K562 (cell line): Measurements from ENCODE around the gene OR6V1. TPM values are rescaled to one million over a fixed set of nuclear protein-coding genes. Genes with fewer than 3 reads are reported as not detected.

ENCODE experiments used
- ATAC-seq: fragments of 200-7000 bp; cut with Tn5 transposase; 3 replicates; pipeline ENCODE4 v1.9.1; 2020; ENCODE audit warnings: moderate library complexity
- BruUV-seq: library from RNA; stranded (reverse); fragments of 400-500 nt; replicated peaks from 2 replicates; lab custom pipeline; 2021; lab: Mats Ljungman, UMichigan
- CTCF ChIA-PET: fragments of 300-600 bp; formaldehyde crosslinking; extraction: SDS; loops from one replicate; lab custom pipeline; 2021; ENCODE audit warnings: low intra/inter-chr PET ratio; lab: Yijun Ruan, JAX
- POLR2A ChIA-PET: fragments of 300-600, 350-650 bp; sonication (Branson Sonifier 250); formaldehyde crosslinking; extraction: SDS; loops from one replicate; lab custom pipeline; 2021; ENCODE audit warnings: antibody characterized with exemption, inconsistent platforms; lab: Yijun Ruan, JAX
- DNase-seq, 4 experiments: peaks; one replicate each; pipeline versions ENCODE4 v3.0.0 to v3.0.0-alpha.2; 2011 to 2018; ENCODE audit warnings: low spot score in 3 of 4, mixed read lengths in 3 of 4; ENCODE audit errors: extremely low read depth in 1 of 4
- FAIRE-seq: peaks from 2 replicates; lab custom pipeline; 2011; peaks lifted over from hg19 to GRCh38; lab: Jason Lieb, UNC
- H2AFZ ChIP-seq: 2 replicates; pipeline ENCODE4 v1.6.0; 2011; ENCODE audit warnings: low read depth, low read length, control low read depth, inconsistent platforms
- H3K27ac ChIP-seq: fragments of 200-600 bp; 3 replicates; pipeline ENCODE4 v1.8.0; 2011; ENCODE audit warnings: low read depth, mild to moderate bottlenecking, control low read depth, inconsistent platforms, low read length, moderate library complexity, mixed read lengths; ENCODE audit errors: extremely low read depth
- H3K27me3 ChIP-seq, 2 experiments: fragments of 300-600 bp in 1 of 2; 2 replicates in 1 of 2; 3 replicates in 1 of 2; pipeline versions ENCODE4 v1.6.0 to v1.8.0; 2011; ENCODE audit warnings: inconsistent platforms in 2 of 2, low read length in 2 of 2, mild to moderate bottlenecking in 1 of 2, mixed read lengths in 1 of 2, moderate library complexity in 1 of 2; ENCODE audit not compliant: control insufficient read depth in 2 of 2, insufficient read depth in 2 of 2
- H3K36me3 ChIP-seq: fragments of 300-600 bp; 3 replicates; pipeline ENCODE4 v1.8.0; 2011; ENCODE audit warnings: mild to moderate bottlenecking, low read length, inconsistent platforms; ENCODE audit not compliant: control insufficient read depth, insufficient read depth
- H3K4me1 ChIP-seq, 2 experiments: fragments of 200-600 bp in 1 of 2; replicated peaks in 1 of 2; 2 replicates in 1 of 2; 3 replicates in 1 of 2; pipeline versions ENCODE4 v1.5.1 to v1.8.0; 2011; ENCODE audit warnings: inconsistent platforms in 2 of 2, low read length in 2 of 2, mild to moderate bottlenecking in 1 of 2, mixed read lengths in 1 of 2, moderate library complexity in 1 of 2; ENCODE audit not compliant: control insufficient read depth in 2 of 2, insufficient read depth in 2 of 2
- H3K4me2 ChIP-seq: 2 replicates; pipeline ENCODE4 v1.6.1; 2011; ENCODE audit warnings: low read length, control low read depth, inconsistent platforms, mixed read lengths; ENCODE audit not compliant: insufficient read depth
- H3K4me3 ChIP-seq: fragments of 200-600 bp; sonication (generic), shearing (Covaris generic); 2 replicates; pipeline ENCODE4 v1.5.1; 2016; ENCODE audit warnings: control low read depth, inconsistent platforms
- H3K79me2 ChIP-seq: fragments of 200-600 bp; 3 replicates; pipeline ENCODE4 v1.8.0; 2011; ENCODE audit warnings: low read length, inconsistent platforms; ENCODE audit not compliant: control insufficient read depth, insufficient read depth
- H3K9ac ChIP-seq, 2 experiments: 2 replicates each; pipeline versions ENCODE4 v1.6.0 to v1.6.1; 2011; ENCODE audit warnings: low read depth in 2 of 2, low read length in 2 of 2, control low read depth in 1 of 2, inconsistent platforms in 1 of 2, mild to moderate bottlenecking in 1 of 2, mixed read lengths in 1 of 2; ENCODE audit not compliant: insufficient read depth in 1 of 2
- H3K9me1 ChIP-seq: one replicate; pipeline ENCODE4 v1.6.0; 2011; ENCODE audit warnings: inconsistent platforms, mild to moderate bottlenecking, low read length, moderate library complexity; ENCODE audit not compliant: control insufficient read depth, insufficient read depth
- H3K9me3 ChIP-seq: replicated peaks from 2 replicates; pipeline ENCODE4 v1.5.1; 2011; ENCODE audit warnings: low read depth, low read length, inconsistent platforms; ENCODE audit not compliant: control insufficient read depth, insufficient read depth
- H4K20me1 ChIP-seq: replicated peaks from 2 replicates; pipeline ENCODE4 v1.6.1; 2011; ENCODE audit warnings: low read length, inconsistent platforms, mixed read lengths; ENCODE audit not compliant: control insufficient read depth, insufficient read depth
- ELF2 ChIP-seq: fragments of 250-450 bp; sonication (Bioruptor Pico); IDR thresholded peaks from 2 replicates; pipeline ENCODE4 v1.5.0; 2021; ENCODE audit warnings: mild to moderate bottlenecking
- EP400 ChIP-seq: fragments of 450-650 bp; IDR thresholded peaks from 2 replicates; pipeline ENCODE4 v1.6.1; 2017; ENCODE audit warnings: antibody characterized with exemption, mild to moderate bottlenecking, moderate library complexity
- HSF4 ChIP-seq: fragments of 250-450 bp; sonication (Bioruptor Pico); IDR thresholded peaks from 2 replicates; pipeline ENCODE4 v2.1.2; 2022; ENCODE audit warnings: mild to moderate bottlenecking, moderate library complexity, borderline replicate concordance
- ZNF444 ChIP-seq: fragments of 250-450 bp; sonication (Bioruptor Pico); IDR thresholded peaks from 2 replicates; pipeline ENCODE4 v1.4.0; 2020; ENCODE audit warnings: mild to moderate bottlenecking, moderate library complexity
- WGBS: fragments of 100-300 bp; shearing (Covaris generic); methylation state at CpG from one replicate; pipeline ENCODE4 v1.1.6; 2016; ENCODE audit warnings: low coverage, mixed read lengths; ENCODE audit not compliant: insufficient coverage; ENCODE audit errors: missing lambda C conversion rate; 5-methylcytosine and 5-hydroxymethylcytosine counted together
- in situ Hi-C: fragments of 300-500 bp; cut with MboI; formaldehyde crosslinking; loops from 4 replicates; pipeline ENCODE4 v1.15.0; 2018; ENCODE audit warnings: inconsistent platforms, mixed read lengths
- intact Hi-C: fragments of 100-400 bp; cut with micrococcal nuclease; formaldehyde crosslinking; loops from 2 replicates; pipeline ENCODE4 v1.14.2; 2022
- polyA plus RNA-seq, 8 experiments: library from polyadenylated mRNA; depleted of rRNA in 4 of 8; stranded (reverse) in 5 of 8; unstranded in 3 of 8; fragments of >200 nt; fragmentation: Nextera tagmentation in 2 of 8; fragmentation: Illumina TruSeq in 1 of 8; extraction: Ambion mirVana in 2 of 8; extraction: Trizol in 1 of 8; gene quantifications; 2 replicates each; pipeline versions ENCODE4 v1.2.1 to v1.2.3, GENCODE V29; 2011 to 2014; ENCODE audit warnings: inconsistent platforms in 1 of 8, missing spikeins in 1 of 8
- total RNA-seq, 7 experiments: library from RNA; depleted of rRNA in 6 of 7; stranded (reverse); fragments of >200 nt in 6 of 7; fragmentation: Illumina TruSeq in 2 of 7; extraction: Trizol in 2 of 7; gene quantifications; 2 replicates each; pipeline versions ENCODE4 v1.2.1 to v1.2.3, GENCODE V29; 2011 to 2021; ENCODE audit warnings: low replicate concordance in 1 of 7
- TF ChIP-seq, protein P1 (sequence below): fragments of 250-450 bp; sonication (Bioruptor Pico); IDR thresholded peaks from 2 replicates; pipeline ENCODE4 v1.9.0; 2021; ENCODE audit warnings: mild to moderate bottlenecking, inconsistent platforms
- TF ChIP-seq, protein P2 (sequence below): fragments of 250-450 bp; sonication (Bioruptor Pico); IDR thresholded peaks from 2 replicates; pipeline ENCODE4 v1.6.1; 2021; ENCODE audit warnings: mild to moderate bottlenecking

Gene OR6V1
- total and polyA plus RNA-seq, 9 of the 15 experiments (the other 6 are each of a cell fraction or from before 2014, with no cell fraction given) = not detected

DNA sequence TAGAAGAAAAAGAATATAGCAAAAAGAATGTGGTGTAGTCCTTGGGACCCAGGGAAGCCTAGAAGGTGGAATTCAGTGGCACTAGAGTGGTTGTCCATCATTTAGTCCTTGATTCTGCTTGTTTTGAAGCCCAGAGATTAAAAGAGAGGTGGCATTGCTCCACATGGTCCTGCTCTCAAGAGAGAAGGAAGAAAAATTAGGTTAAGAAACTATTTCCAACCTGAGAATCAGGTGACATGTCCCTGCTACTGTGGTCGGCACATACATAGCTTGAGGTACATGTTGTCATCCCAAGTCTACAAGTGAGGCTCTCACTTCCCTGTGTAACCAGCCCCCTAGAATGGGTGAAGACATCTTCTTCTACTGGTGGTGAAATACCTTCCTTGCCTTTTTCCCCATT, 25.1 kb upstream of the OR6V1 start, which contains the start of gene OR9A2:
TSS of gene OR9A2 (minus strand) at position 101 of the 400 bp plus-strand sequence. CDS start at position 101, 0 bp downstream.
- Histone ChIP-seq H3K9me1 (no peaks in the 10 kb centered on the region), H4K20me1 (no peaks in the 10 kb centered on the region), H3K9me3 (no peaks in the 10 kb centered on the region), H3K4me2 (no peak within 1 kb of the TSS), H3K4me3 (no peak within 1 kb of the TSS), H3K27me3 (peaks cover 8 to 16% of the 10 kb centered on the region in 2 experiments; a peak in 2 of 5 replicates), H3K36me3 (no peaks in the 10 kb centered on the region), H3K79me2 (no peaks in the 10 kb centered on the region), H2AFZ (no peak within 1 kb of the TSS), H3K27ac (no peak within 1 kb of the TSS), H3K9ac (no peak within 1 kb of the TSS), H3K4me1 (no peaks in the 10 kb centered on the region)
- CTCF ChIA-PET = no interaction called here
- DNase-seq = peak in 1 of 4 experiments; percentile 3
- FAIRE-seq = no peak
- 0% methylated on average over 1 of the region's 1 CpG for WGBS
- POLR2A ChIA-PET = no interaction called here
- BruUV-seq = no TSS peak
- TF ChIP-seq ZNF444 (no peak), EP400 (no peak), HSF4 (CRISPR knock-in tag) (no peak), ELF2 (CRISPR knock-in tag) (no peak)
- TF ChIP-seq, protein P1, sequence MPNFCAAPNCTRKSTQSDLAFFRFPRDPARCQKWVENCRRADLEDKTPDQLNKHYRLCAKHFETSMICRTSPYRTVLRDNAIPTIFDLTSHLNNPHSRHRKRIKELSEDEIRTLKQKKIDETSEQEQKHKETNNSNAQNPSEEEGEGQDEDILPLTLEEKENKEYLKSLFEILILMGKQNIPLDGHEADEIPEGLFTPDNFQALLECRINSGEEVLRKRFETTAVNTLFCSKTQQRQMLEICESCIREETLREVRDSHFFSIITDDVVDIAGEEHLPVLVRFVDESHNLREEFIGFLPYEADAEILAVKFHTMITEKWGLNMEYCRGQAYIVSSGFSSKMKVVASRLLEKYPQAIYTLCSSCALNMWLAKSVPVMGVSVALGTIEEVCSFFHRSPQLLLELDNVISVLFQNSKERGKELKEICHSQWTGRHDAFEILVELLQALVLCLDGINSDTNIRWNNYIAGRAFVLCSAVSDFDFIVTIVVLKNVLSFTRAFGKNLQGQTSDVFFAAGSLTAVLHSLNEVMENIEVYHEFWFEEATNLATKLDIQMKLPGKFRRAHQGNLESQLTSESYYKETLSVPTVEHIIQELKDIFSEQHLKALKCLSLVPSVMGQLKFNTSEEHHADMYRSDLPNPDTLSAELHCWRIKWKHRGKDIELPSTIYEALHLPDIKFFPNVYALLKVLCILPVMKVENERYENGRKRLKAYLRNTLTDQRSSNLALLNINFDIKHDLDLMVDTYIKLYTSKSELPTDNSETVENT (CRISPR knock-in tag) = no peak
- TF ChIP-seq, protein P2, sequence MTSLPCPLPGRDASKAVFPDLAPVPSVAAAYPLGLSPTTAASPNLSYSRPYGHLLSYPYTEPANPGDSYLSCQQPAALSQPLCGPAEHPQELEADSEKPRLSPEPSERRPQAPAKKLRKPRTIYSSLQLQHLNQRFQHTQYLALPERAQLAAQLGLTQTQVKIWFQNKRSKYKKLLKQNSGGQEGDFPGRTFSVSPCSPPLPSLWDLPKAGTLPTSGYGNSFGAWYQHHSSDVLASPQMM (CRISPR knock-in tag) = no peak
- in situ Hi-C loops (no loop called here), intact Hi-C loops (no loop called here)
- ATAC-seq = no peak
